Mucosa of stomach (tissue), 1 donor: ENCODE data around the gene FUBP1.
"Not testable (repeated sequence)": the region's sequence is repeated elsewhere in the genome, so short reads cannot be mapped to it uniquely, and the experiment has no call there.

Source experiments
- H3K27me3 ChIP-seq: one replicate; pipeline ENCODE4 v1.7.0; 2013; ENCODE audit warnings: mild to moderate bottlenecking, low read length; ENCODE audit not compliant: control insufficient read depth, insufficient read depth
- H3K36me3 ChIP-seq: one replicate; pipeline ENCODE4 v1.7.0; 2013; ENCODE audit warnings: low read length; ENCODE audit not compliant: control insufficient read depth, insufficient read depth
- H3K4me1 ChIP-seq: one replicate; pipeline ENCODE4 v1.7.0; 2013; ENCODE audit warnings: mild to moderate bottlenecking, low read length; ENCODE audit not compliant: control insufficient read depth, insufficient read depth
- H3K4me3 ChIP-seq: one replicate; pipeline ENCODE4 v1.7.0; 2013; ENCODE audit warnings: low read length
- H3K9ac ChIP-seq: one replicate; pipeline ENCODE4 v1.7.0; 2013; ENCODE audit warnings: mild to moderate bottlenecking, low read length, moderate library complexity
- H3K9me3 ChIP-seq: one replicate; pipeline ENCODE4 v1.7.0; 2013; ENCODE audit warnings: mild to moderate bottlenecking, low read length, moderate library complexity; ENCODE audit not compliant: control insufficient read depth
- donor health status: Pancreatic carcinoma.

Gene FUBP1

DNA sequence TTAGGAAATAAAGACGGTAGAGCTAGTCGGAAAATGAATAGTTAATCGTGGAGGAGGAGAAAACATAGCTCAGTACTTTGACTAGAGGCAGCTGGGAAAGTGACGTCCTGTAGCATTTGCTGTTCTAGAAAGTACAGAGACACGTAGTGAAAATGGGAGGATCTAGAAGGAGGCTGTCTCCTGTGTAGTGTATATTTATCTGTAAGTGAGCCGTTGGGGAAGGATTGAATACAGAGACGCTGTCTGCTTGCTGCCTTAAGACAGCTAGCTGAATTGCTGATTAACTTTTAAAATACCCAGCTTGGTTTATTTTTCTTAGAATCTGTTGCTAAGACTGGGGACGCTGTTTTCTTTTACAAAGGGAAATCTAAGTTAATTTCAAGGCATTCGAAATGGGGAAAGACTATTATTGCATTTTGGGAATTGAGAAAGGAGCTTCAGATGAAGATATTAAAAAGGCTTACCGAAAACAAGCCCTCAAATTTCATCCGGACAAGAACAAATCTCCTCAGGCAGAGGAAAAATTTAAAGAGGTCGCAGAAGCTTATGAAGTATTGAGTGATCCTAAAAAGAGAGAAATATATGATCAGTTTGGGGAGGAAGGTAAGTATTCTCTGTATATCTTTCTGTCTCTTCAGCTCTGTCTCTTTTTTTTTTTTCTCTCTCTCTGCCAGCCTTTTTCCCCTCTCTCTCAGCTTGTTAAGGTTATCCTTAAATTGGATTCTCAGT, 26.0 kb upstream of the FUBP1 start, which contains the start of gene DNAJB4:
DNAJB4 (plus strand) TSS at position 221 of the 729 bp plus-strand sequence; CDS start at position 393, 172 bp downstream.
- H3K4me1 ChIP-seq: no peaks in the 10 kb centered on the region
- no peaks in the 10 kb centered on the region for H3K27me3 ChIP-seq
- no peaks in the 10 kb centered on the region for H3K36me3 ChIP-seq
- H3K4me3 ChIP-seq: peak within 1 kb of the TSS; percentile 65
- H3K9ac ChIP-seq: peak within 1 kb of the TSS; percentile 82
- no peaks in the 10 kb centered on the region for H3K9me3 ChIP-seq

DNA sequence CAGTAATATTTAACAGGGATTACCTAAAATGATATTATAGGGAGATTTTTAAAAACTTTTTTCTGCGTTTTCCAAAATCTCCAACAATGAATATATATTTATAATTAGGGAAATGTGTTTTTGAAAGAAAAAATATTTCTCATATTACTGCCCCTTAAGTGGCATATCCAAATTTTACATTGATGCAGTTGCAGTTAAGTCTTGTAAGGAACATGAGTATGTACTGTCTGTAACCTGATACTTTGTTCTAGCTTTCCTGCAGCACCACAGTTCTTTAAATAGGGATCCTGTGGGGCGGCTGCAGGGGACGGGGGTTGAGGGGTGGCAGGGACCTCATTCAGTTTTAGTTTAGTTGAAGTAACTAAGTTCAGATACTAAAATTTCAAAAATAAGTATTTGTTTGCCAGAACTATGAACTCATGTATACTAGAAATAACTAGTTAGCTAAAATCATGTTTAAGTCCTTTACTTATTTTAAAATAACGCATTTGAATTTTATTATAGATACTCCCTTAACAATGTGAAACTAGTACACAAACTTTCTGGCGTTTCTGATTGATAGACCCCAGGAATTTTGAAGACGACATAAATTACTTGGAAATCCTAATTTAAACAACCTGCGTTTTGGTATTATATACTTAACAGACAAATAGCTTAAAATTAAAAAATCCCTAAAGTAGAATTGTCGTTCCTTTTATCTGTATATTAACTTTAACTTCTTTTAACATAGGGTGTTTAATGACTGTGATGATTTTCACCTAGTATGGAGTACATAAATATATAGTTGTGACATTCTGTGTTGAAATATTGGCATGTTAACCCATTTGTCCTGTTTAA, 25.2 kb upstream of the FUBP1 start:
- no peaks in the 10 kb centered on the region for H3K9me3 ChIP-seq
- no peaks in the 10 kb centered on the region for H3K4me1 ChIP-seq
- peak overlapping the region; percentile 65 for H3K4me3 ChIP-seq
- H3K27me3 ChIP-seq: no peaks in the 10 kb centered on the region
- no peaks in the 10 kb centered on the region for H3K36me3 ChIP-seq
- peak overlapping the region; percentile 82 for H3K9ac ChIP-seq

DNA sequence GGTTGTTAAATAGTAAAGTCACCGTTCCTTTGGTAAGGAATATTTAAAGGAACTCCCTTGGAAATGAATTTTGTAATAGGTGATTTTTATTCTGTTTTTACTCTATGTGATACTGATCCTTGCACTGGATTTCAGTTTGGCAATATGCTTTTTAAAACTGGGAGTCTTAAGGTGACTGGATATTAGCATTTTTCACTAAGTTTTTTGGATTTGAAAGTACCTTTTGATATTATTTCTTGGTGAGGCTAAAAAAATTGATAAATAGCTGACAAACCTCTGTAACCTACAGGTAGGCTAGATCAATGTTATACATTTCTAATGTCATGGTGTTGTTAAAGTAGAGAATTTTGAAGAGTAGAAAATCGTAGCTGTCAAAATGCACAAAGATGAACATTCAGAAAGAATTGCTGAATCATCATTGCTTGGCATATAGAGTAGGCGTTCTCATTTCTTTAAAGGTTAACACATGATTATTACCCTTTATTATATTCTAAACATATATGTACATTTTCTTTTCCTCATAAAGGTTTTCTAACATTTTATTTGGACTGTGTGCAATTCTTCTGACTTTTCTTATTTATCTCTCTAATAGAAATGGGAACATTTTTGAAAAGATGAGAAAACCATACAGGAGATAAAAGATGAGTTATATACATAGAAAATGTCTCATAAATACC, 24.3 kb upstream of the FUBP1 start:
- no peak overlapping the region for H3K4me3 ChIP-seq
- H3K9ac ChIP-seq: no peak overlapping the region
- H3K27me3 ChIP-seq: no peaks in the 10 kb centered on the region
- no peaks in the 10 kb centered on the region for H3K9me3 ChIP-seq
- no peaks in the 10 kb centered on the region for H3K4me1 ChIP-seq
- H3K36me3 ChIP-seq: no peaks in the 10 kb centered on the region

DNA sequence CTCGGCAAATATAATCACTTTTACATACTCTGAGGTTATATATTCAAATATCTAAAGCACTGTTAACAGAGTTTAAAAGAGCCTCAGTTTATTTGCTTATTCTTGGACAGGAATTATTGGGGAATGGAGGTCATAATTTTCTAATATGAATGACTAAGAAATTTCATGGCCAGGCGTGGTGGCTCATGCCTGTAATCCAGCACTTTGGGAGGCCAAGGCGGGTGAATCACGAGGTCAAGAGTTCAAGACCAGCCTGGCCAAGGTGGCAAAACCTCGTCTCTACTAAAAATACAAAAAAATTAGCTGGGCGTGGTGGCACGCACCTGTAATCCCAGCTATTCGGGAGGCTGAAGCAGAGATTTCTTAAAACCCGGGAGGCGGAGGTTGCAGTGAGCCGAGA, 21.7 kb upstream of the FUBP1 start:
- H3K4me3 ChIP-seq, H3K27me3 ChIP-seq, H3K36me3 ChIP-seq, H3K9me3 ChIP-seq, H3K4me1 ChIP-seq, H3K9ac ChIP-seq: not testable (repeated sequence)

DNA sequence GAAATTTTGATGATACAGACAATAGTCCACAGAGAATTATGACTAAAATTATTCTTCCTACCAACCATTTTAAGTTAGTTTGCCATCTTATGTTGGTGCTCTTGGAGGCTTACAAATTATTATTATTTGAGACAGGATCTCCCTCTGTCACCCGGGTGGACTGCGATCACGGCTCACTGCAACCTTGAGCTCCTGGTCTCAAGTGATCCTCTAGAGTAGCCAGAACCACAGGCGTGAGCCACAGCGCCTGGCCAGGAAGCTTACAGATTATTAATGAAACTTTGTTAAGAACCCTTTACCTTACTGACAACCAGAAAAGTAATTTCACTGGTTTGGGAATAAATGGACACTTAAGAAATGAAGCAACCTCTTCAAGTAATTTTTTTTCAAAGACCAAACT, 17.9 kb upstream of the FUBP1 start:
- no peak overlapping the region for H3K9ac ChIP-seq
- H3K27me3 ChIP-seq: no peaks in the 10 kb centered on the region
- H3K4me3 ChIP-seq: no peak overlapping the region
- H3K4me1 ChIP-seq: no peaks in the 10 kb centered on the region
- H3K9me3 ChIP-seq: no peaks in the 10 kb centered on the region
- H3K36me3 ChIP-seq: no peaks in the 10 kb centered on the region

DNA sequence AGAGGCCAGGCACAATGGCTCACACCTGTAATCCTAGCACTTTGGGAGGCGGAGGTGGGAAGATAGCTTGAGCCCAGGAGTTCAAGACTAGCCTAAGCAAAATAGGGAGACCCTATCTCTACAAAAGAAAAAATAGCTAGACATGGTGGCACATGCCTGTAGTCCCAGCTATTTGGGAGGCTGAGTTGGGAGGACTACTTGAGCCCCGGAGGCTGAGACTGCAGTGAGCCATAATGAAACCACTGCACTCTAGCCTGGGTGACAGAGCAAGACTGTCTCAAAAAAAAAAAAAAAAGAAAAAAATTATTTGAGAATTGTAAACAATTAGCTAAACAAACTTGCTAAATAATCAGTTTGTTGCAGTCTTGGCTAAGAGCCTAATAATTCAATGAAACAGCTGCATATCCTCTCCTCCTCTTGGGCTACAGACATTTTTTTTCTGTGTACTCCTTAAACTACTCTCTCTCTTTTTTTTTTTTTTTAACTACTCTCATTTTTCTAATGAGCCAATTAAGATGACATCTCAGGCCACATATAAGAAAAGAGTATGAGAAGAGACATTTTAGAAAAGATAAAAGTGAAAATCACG, 15.3 kb upstream of the FUBP1 start:
- H3K4me3 ChIP-seq: no peak overlapping the region
- no peaks in the 10 kb centered on the region for H3K4me1 ChIP-seq
- no peaks in the 10 kb centered on the region for H3K36me3 ChIP-seq
- H3K9ac ChIP-seq: no peak overlapping the region
- no peaks in the 10 kb centered on the region for H3K27me3 ChIP-seq
- no peaks in the 10 kb centered on the region for H3K9me3 ChIP-seq

DNA sequence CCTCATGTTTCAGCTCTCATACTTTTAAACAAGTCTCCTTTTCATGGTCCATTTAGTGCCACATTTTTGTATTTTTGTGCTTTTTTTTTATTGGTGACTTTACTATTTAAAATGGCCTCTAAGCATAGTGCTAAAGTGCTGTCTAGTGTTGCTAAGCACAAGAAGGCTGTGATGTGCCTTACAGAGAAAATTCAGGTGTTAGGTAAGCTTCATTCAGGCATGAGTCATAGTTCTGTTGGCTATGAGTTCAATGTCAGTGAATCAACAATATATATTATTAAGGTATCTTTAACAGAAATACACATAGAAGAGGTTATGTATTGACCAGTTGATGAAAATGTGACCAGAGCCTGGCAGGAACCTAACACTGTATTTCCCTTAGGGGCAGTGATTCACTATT, 12.8 kb upstream of the FUBP1 start:
- Histone ChIP-seq H3K9me3 (no peaks in the 10 kb centered on the region), H3K36me3 (no peaks in the 10 kb centered on the region), H3K4me3 (no peak overlapping the region), H3K9ac (no peak overlapping the region), H3K27me3 (no peaks in the 10 kb centered on the region), H3K4me1 (no peaks in the 10 kb centered on the region)

DNA sequence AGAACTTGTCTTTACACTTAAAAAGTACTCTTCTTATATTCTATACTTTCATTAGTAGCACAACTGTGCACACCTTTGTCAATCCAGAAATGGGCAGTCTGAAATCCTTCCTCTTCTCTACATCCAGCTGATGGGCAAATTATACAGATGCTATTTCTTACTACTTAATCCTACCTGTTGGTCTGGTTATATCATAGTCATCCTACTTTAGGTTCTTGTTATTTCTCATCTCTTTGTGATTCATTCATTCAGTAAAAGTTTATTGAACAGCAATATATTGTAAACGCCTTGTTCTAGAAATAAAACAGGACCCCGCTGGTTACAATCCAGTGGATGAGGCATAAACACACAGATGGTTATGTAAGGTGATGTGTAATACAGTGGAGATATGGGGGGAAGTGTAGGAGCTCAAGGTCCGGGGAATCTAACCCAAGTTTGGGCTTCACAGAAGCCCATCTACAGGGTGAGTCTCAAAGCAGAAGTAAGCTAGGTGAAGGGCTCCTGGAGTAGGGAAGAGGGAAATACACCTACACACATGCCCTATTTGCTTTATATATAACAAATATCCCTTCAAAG, 11.8 kb upstream of the FUBP1 start:
- H3K9me3 ChIP-seq: no peaks in the 10 kb centered on the region
- no peak overlapping the region for H3K9ac ChIP-seq
- H3K36me3 ChIP-seq: no peaks in the 10 kb centered on the region
- H3K4me3 ChIP-seq: no peak overlapping the region
- H3K4me1 ChIP-seq: no peaks in the 10 kb centered on the region
- H3K27me3 ChIP-seq: no peaks in the 10 kb centered on the region

DNA sequence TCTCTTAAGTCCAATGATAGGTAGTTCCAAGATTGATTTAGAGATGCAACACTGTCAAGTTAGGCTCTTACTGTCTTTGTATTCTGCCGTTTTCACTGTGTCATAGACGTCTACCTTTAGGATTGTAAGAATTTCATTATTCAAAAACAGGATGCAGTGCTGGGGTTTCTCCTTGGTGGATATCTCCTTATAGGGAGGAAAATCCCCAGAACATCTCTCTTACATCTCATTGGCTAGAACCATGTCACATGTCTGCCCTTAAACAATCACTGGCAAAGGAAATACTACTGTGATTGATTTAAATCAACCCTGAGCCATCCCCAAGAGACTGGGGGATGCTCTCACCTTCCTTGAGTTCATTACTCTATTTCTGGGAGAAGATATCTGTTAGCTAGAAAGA, 10.9 kb upstream of the FUBP1 start:
- Histone ChIP-seq H3K9me3 (no peaks in the 10 kb centered on the region), H3K9ac (no peak overlapping the region), H3K4me1 (no peaks in the 10 kb centered on the region), H3K36me3 (no peaks in the 10 kb centered on the region), H3K4me3 (no peak overlapping the region), H3K27me3 (no peaks in the 10 kb centered on the region)

DNA sequence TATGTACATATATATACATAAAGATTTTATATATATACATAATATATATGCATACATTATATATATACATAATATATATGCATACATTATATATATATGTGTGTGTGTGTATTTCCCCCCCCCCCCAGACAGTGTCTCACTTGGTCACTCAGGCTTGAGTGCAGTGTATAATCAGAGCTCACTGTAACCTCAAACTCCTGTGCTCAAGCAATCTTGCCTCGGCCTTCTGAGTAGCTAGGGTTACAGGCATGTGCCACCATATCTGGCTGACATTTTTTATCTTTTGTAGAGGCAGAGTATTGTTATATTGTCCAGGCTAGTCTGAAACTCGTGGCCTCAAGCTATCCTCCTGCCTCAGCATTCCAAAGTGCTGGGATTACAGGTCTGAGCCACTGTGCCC, 9.0 kb upstream of the FUBP1 start:
- H3K36me3 ChIP-seq: no peaks in the 10 kb centered on the region
- H3K9me3 ChIP-seq: no peaks in the 10 kb centered on the region
- H3K27me3 ChIP-seq: no peaks in the 10 kb centered on the region
- no peak overlapping the region for H3K4me3 ChIP-seq
- H3K9ac ChIP-seq: no peak overlapping the region
- no peaks in the 10 kb centered on the region for H3K4me1 ChIP-seq

DNA sequence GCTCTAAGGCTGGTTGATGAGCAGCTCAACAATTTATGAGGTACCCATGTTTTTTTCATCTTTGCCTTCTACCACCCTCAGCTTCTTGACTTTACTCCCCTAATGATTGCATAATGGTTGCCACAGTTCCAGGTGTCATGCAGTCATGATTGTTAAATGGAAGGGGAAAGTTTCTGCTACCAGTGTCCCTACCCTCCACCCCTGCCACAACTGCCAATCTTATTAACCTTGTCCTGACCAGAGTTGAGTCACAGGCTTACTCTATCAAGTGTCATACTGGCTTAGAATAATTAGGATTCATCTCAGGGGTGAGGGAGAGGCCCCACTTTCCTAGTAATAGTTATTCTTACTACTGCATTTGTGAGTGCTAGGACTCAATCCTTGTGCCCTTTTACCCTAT, 7.9 kb upstream of the FUBP1 start:
- H3K9me3 ChIP-seq: no peaks in the 10 kb centered on the region
- no peaks in the 10 kb centered on the region for H3K36me3 ChIP-seq
- H3K4me1 ChIP-seq: no peaks in the 10 kb centered on the region
- no peak overlapping the region for H3K4me3 ChIP-seq
- H3K9ac ChIP-seq: no peak overlapping the region
- H3K27me3 ChIP-seq: no peaks in the 10 kb centered on the region
